ENCODE measurements around the gene CYYR1. TPM values are rescaled to one million over a fixed set of nuclear protein-coding genes. Genes with fewer than 3 reads are reported as not detected.
"Not testable (repeated sequence)": the region's sequence is repeated elsewhere in the genome, so short reads cannot be mapped to it uniquely, and the experiment has no call there.

CYYR1 gene
- total and polyA plus RNA-seq, 7 experiments from 2014 or later: not detected

GRCh38 chr21:26458854-26459253, 114.2 kb downstream of the CYYR1 start:
- H3K27ac ChIP-seq (ENCODE audit: low read depth, low read length); CTCF ChIA-PET; H3K9me3 Mint-ChIP-seq; H3K4me3 Mint-ChIP-seq; H3K27me3 ChIP-seq (ENCODE audit: control insufficient read depth in 2 of 2, insufficient read depth in 2 of 2, low read length in 2 of 2); intact Hi-C loops (cut with micrococcal nuclease); H3K4me3 ChIP-seq (ENCODE audit: low read length); H3K9me3 ChIP-seq (ENCODE audit: control insufficient read depth in 2 of 3, low read length in 3 of 3); ATAC-seq; H3K27ac Mint-ChIP-seq; H3K4me1 Mint-ChIP-seq; POLR2A ChIA-PET; H3K36me3 ChIP-seq (ENCODE audit: control insufficient read depth in 2 of 3, insufficient read depth in 3 of 3, low read length in 3 of 3); DNase-seq; H3K36me3 Mint-ChIP-seq; H3K4me1 ChIP-seq (ENCODE audit: control insufficient read depth in 2 of 2, insufficient read depth in 2 of 2, low read length in 2 of 2): not testable (repeated sequence)
- peaks cover 0 to 15% (median 4%) of the 10 kb centered on the region in 5 donors for H3K27me3 Mint-ChIP-seq

- Histone ChIP-seq H3K36me3 (ENCODE audit: control insufficient read depth in 2 of 3, insufficient read depth in 3 of 3, low read length in 3 of 3) (no peaks in the 10 kb centered on the region), H3K4me3 (ENCODE audit: low read length) (no peak overlapping the region), H3K4me1 (ENCODE audit: control insufficient read depth in 2 of 2, insufficient read depth in 2 of 2, low read length in 2 of 2) (no peaks in the 10 kb centered on the region), H3K9me3 (ENCODE audit: control insufficient read depth in 2 of 3, low read length in 3 of 3) (no peaks in the 10 kb centered on the region), H3K27me3 (ENCODE audit: control insufficient read depth in 2 of 2, insufficient read depth in 2 of 2, low read length in 2 of 2) (no peaks in the 10 kb centered on the region), H3K27ac (ENCODE audit: low read depth, low read length) (no peak overlapping the region)
- H3K4me3 Mint-ChIP-seq: no peak overlapping the region
- ChIA-PET POLR2A (no interaction called here), CTCF (interaction anchor here (0.6 kb wide), 1 partner anchor 1458 kb away, joined by 3 read pairs; no protein-coding TSS in a partner anchor)
- H3K9me3 Mint-ChIP-seq: peaks cover 0 to 8% (median 3%) of the 10 kb centered on the region in 11 donors
- no peaks in the 10 kb centered on the region for H3K4me1 Mint-ChIP-seq
- H3K27ac Mint-ChIP-seq: no peak overlapping the region
- peaks cover 0 to 13% (median 4%) of the 10 kb centered on the region in 5 donors for H3K27me3 Mint-ChIP-seq
- DNase-seq: no peak
- intact Hi-C loops (cut with micrococcal nuclease): no loop called here
- no peak for ATAC-seq
- H3K36me3 Mint-ChIP-seq: peaks cover 0 to 6% (median 0%) of the 10 kb centered on the region in 5 donors
These were observed 115.3 kb downstream of the CYYR1 start for GRCh38 chr21:26457817-26458216.

GRCh38 chr21:26453267-26453666, 119.8 kb downstream of the CYYR1 start:
- no peak overlapping the region for H3K27ac Mint-ChIP-seq
- POLR2A ChIA-PET: interaction anchor here (0.6 kb wide), 1 partner anchor 11 kb away, joined by 3 read pairs; no protein-coding TSS in a partner anchor
- no peak for ATAC-seq
- intact Hi-C loops (cut with micrococcal nuclease): no loop called here
- Histone ChIP-seq H3K27me3 (ENCODE audit: control insufficient read depth in 2 of 2, insufficient read depth in 2 of 2, low read length in 2 of 2) (no peaks in the 10 kb centered on the region), H3K9me3 (ENCODE audit: control insufficient read depth in 2 of 3, low read length in 3 of 3) (no peaks in the 10 kb centered on the region), H3K27ac (ENCODE audit: low read depth, low read length) (no peak overlapping the region), H3K36me3 (ENCODE audit: control insufficient read depth in 2 of 3, insufficient read depth in 3 of 3, low read length in 3 of 3) (no peaks in the 10 kb centered on the region), H3K4me1 (ENCODE audit: control insufficient read depth in 2 of 2, insufficient read depth in 2 of 2, low read length in 2 of 2) (no peaks in the 10 kb centered on the region), H3K4me3 (ENCODE audit: low read length) (no peak overlapping the region)
- H3K4me1 Mint-ChIP-seq: no peaks in the 10 kb centered on the region
- no peaks in the 10 kb centered on the region for H3K27me3 Mint-ChIP-seq
- peaks cover 0 to 1% (median 0%) of the 10 kb centered on the region in 11 donors for H3K9me3 Mint-ChIP-seq
- CTCF ChIA-PET: no interaction called here
- DNase-seq: no peak
- H3K4me3 Mint-ChIP-seq: no peak overlapping the region
- H3K36me3 Mint-ChIP-seq: no peaks in the 10 kb centered on the region

GRCh38 chr21:26451081-26451740, 121.9 kb downstream of the CYYR1 start:
- DNase-seq: no peak
- H3K27ac ChIP-seq (ENCODE audit: low read depth, low read length): no peak overlapping the region
- CTCF ChIA-PET: no interaction called here
- no peak overlapping the region for H3K4me3 ChIP-seq (ENCODE audit: low read length)
- no peaks in the 10 kb centered on the region for H3K4me1 ChIP-seq (ENCODE audit: control insufficient read depth in 2 of 2, insufficient read depth in 2 of 2, low read length in 2 of 2)
- POLR2A ChIA-PET: no interaction called here
- H3K36me3 Mint-ChIP-seq: no peaks in the 10 kb centered on the region
- intact Hi-C loops (cut with micrococcal nuclease): no loop called here
- no peaks in the 10 kb centered on the region for H3K4me1 Mint-ChIP-seq
- H3K9me3 ChIP-seq (ENCODE audit: control insufficient read depth in 2 of 3, low read length in 3 of 3): no peaks in the 10 kb centered on the region
- H3K4me3 Mint-ChIP-seq: no peak overlapping the region
- H3K27ac Mint-ChIP-seq: no peak overlapping the region
- no peaks in the 10 kb centered on the region for H3K36me3 ChIP-seq (ENCODE audit: control insufficient read depth in 2 of 3, insufficient read depth in 3 of 3, low read length in 3 of 3)
- ATAC-seq: no peak
- peaks cover 0 to 3% (median 0%) of the 10 kb centered on the region in 11 donors for H3K9me3 Mint-ChIP-seq
- no peaks in the 10 kb centered on the region for H3K27me3 Mint-ChIP-seq
- H3K27me3 ChIP-seq (ENCODE audit: control insufficient read depth in 2 of 2, insufficient read depth in 2 of 2, low read length in 2 of 2): no peaks in the 10 kb centered on the region

GRCh38 chr21:26449161-26449560, 123.9 kb downstream of the CYYR1 start:
- Histone ChIP-seq H3K27me3 (ENCODE audit: control insufficient read depth in 2 of 2, insufficient read depth in 2 of 2, low read length in 2 of 2) (no peaks in the 10 kb centered on the region), H3K9me3 (ENCODE audit: control insufficient read depth in 2 of 3, low read length in 3 of 3) (no peaks in the 10 kb centered on the region), H3K4me1 (ENCODE audit: control insufficient read depth in 2 of 2, insufficient read depth in 2 of 2, low read length in 2 of 2) (no peaks in the 10 kb centered on the region), H3K4me3 (ENCODE audit: low read length) (no peak overlapping the region), H3K36me3 (ENCODE audit: control insufficient read depth in 2 of 3, insufficient read depth in 3 of 3, low read length in 3 of 3) (no peaks in the 10 kb centered on the region), H3K27ac (ENCODE audit: low read depth, low read length) (no peak overlapping the region)
- intact Hi-C loops (cut with micrococcal nuclease): no loop called here
- ChIA-PET POLR2A (no interaction called here), CTCF (no interaction called here)
- H3K36me3 Mint-ChIP-seq: no peaks in the 10 kb centered on the region
- peaks cover 0 to 4% (median 0%) of the 10 kb centered on the region in 5 donors for H3K27me3 Mint-ChIP-seq
- H3K4me1 Mint-ChIP-seq: no peaks in the 10 kb centered on the region
- H3K4me3 Mint-ChIP-seq: no peak overlapping the region
- no peak overlapping the region for H3K27ac Mint-ChIP-seq
- no peak for ATAC-seq
- DNase-seq: no peak
- peaks cover 0 to 3% (median 0%) of the 10 kb centered on the region in 11 donors for H3K9me3 Mint-ChIP-seq

- Histone ChIP-seq H3K27me3 (ENCODE audit: control insufficient read depth in 2 of 2, insufficient read depth in 2 of 2, low read length in 2 of 2) (no peaks in the 10 kb centered on the region), H3K36me3 (ENCODE audit: control insufficient read depth in 2 of 3, insufficient read depth in 3 of 3, low read length in 3 of 3) (no peaks in the 10 kb centered on the region), H3K4me1 (ENCODE audit: control insufficient read depth in 2 of 2, insufficient read depth in 2 of 2, low read length in 2 of 2) (no peaks in the 10 kb centered on the region), H3K9me3 (ENCODE audit: control insufficient read depth in 2 of 3, low read length in 3 of 3) (no peaks in the 10 kb centered on the region), H3K4me3 (ENCODE audit: low read length) (no peak overlapping the region), H3K27ac (ENCODE audit: low read depth, low read length) (no peak overlapping the region)
- peaks cover 0 to 3% (median 0%) of the 10 kb centered on the region in 11 donors for H3K9me3 Mint-ChIP-seq
- DNase-seq (no peak), ATAC-seq (no peak)
- intact Hi-C loops (cut with micrococcal nuclease): no loop called here
- POLR2A ChIA-PET: no interaction called here
- H3K27me3 Mint-ChIP-seq: peaks cover 0 to 4% (median 0%) of the 10 kb centered on the region in 5 donors
- no peaks in the 10 kb centered on the region for H3K4me1 Mint-ChIP-seq
- H3K27ac Mint-ChIP-seq: no peak overlapping the region
- CTCF ChIA-PET: no interaction called here
- no peaks in the 10 kb centered on the region for H3K36me3 Mint-ChIP-seq
- H3K4me3 Mint-ChIP-seq: no peak overlapping the region
These were observed 124.3 kb downstream of the CYYR1 start for GRCh38 chr21:26448751-26449150.

- Histone ChIP-seq H3K27ac (ENCODE audit: low read depth, low read length) (no peak overlapping the region), H3K9me3 (ENCODE audit: control insufficient read depth in 2 of 3, low read length in 3 of 3) (no peaks in the 10 kb centered on the region), H3K4me1 (ENCODE audit: control insufficient read depth in 2 of 2, insufficient read depth in 2 of 2, low read length in 2 of 2) (no peaks in the 10 kb centered on the region), H3K4me3 (ENCODE audit: low read length) (no peak overlapping the region), H3K36me3 (ENCODE audit: control insufficient read depth in 2 of 3, insufficient read depth in 3 of 3, low read length in 3 of 3) (no peaks in the 10 kb centered on the region), H3K27me3 (ENCODE audit: control insufficient read depth in 2 of 2, insufficient read depth in 2 of 2, low read length in 2 of 2) (no peaks in the 10 kb centered on the region)
- Mint-ChIP-seq H3K4me3 (no peak overlapping the region), H3K27ac (no peak overlapping the region), H3K36me3 (no peaks in the 10 kb centered on the region), H3K9me3 (peaks cover 0 to 3% (median 0%) of the 10 kb centered on the region in 11 donors), H3K27me3 (peaks cover 0 to 4% (median 0%) of the 10 kb centered on the region in 5 donors), H3K4me1 (no peaks in the 10 kb centered on the region)
- ATAC-seq (no peak), DNase-seq (no peak)
- intact Hi-C loops (cut with micrococcal nuclease): no loop called here
- ChIA-PET POLR2A (no interaction called here), CTCF (no interaction called here)
These were observed 125.1 kb downstream of the CYYR1 start for GRCh38 chr21:26447932-26448475.
